Measurements from ENCODE around the gene TOMM5. TPM values are rescaled to one million over a fixed set of nuclear protein-coding genes. Genes with fewer than 3 reads are reported as not detected.

TOMM5 gene
- total and polyA plus RNA-seq, 2 donors (not counting 1 experiment from before 2014, with no cell fraction given), result 113 to 162 TPM

- TF ChIP-seq CTCF (conservative IDR thresholded peaks at IDR 0.05 in 1 of 2, IDR thresholded peaks at IDR 0.05 in 1 of 2; ENCODE audit: low read depth in 1 of 2, low read length in 2 of 2) (no peak), EZH2 (IDR thresholded peaks at IDR 0.05; ENCODE audit: low read length, missing control alignments) (no peak)
- Histone ChIP-seq H3K4me1 (ENCODE audit: control insufficient read depth, extremely low read depth, insufficient read depth, low read length) (no peaks in the 10 kb centered on the region), H3K36me3 (ENCODE audit: control insufficient read depth, insufficient read depth, low read length) (no peaks in the 10 kb centered on the region), H3K79me2 (ENCODE audit: control insufficient read depth, insufficient read depth, low read length) (no peaks in the 10 kb centered on the region), H3K9ac (ENCODE audit: insufficient read depth, low read length) (no peak overlapping the region), H3K9me3 (ENCODE audit: control insufficient read depth, insufficient read depth, low read depth, low read length) (no peaks in the 10 kb centered on the region), H3K4me3 (replicated peaks in 1 of 4; ENCODE audit: control extremely low read depth in 1 of 4, insufficient read depth in 1 of 4, low read depth in 3 of 4, low read length in 4 of 4) (no peak overlapping the region), H2AFZ (ENCODE audit: low read length) (no peak overlapping the region), H3K27ac (ENCODE audit: insufficient read depth, low read length) (no peak overlapping the region), H3K4me2 (ENCODE audit: extremely low read depth, insufficient read depth, low read length) (no peak overlapping the region), H4K20me1 (ENCODE audit: control insufficient read depth, extremely low read depth, insufficient read depth, low read length) (no peaks in the 10 kb centered on the region), H3K27me3 (ENCODE audit: control insufficient read depth, insufficient read depth, low read length) (peaks cover 18% of the 10 kb centered on the region)
- no peak for DNase-seq (ENCODE audit: low read depth in 2 of 2)
These were observed 47.4 kb upstream of the TOMM5 start for GRCh38 chr9:37639841-37640240.

GRCh38 chr9:37639109-37639762, 46.8 kb upstream of the TOMM5 start:
- H3K79me2 ChIP-seq (ENCODE audit: control insufficient read depth, insufficient read depth, low read length), result no peaks in the 10 kb centered on the region
- H3K4me1 ChIP-seq (ENCODE audit: control insufficient read depth, extremely low read depth, insufficient read depth, low read length), result no peaks in the 10 kb centered on the region
- no peak overlapping the region for H3K27ac ChIP-seq (ENCODE audit: insufficient read depth, low read length)
- peak; percentile 5 to 25 for DNase-seq (ENCODE audit: low read depth in 2 of 2)
- TF ChIP-seq CTCF (conservative IDR thresholded peaks at IDR 0.05 in 1 of 2, IDR thresholded peaks at IDR 0.05 in 1 of 2; ENCODE audit: low read depth in 1 of 2, low read length in 2 of 2) (no peak), EZH2 (IDR thresholded peaks at IDR 0.05; ENCODE audit: low read length, missing control alignments) (no peak)
- H3K4me2 ChIP-seq (ENCODE audit: extremely low read depth, insufficient read depth, low read length), result no peak overlapping the region
- H3K36me3 ChIP-seq (ENCODE audit: control insufficient read depth, insufficient read depth, low read length), result no peaks in the 10 kb centered on the region
- peaks cover 15% of the 10 kb centered on the region for H3K27me3 ChIP-seq (ENCODE audit: control insufficient read depth, insufficient read depth, low read length)
- H3K9ac ChIP-seq (ENCODE audit: insufficient read depth, low read length), result no peak overlapping the region
- no peak overlapping the region for H3K4me3 ChIP-seq (replicated peaks in 1 of 4; ENCODE audit: control extremely low read depth in 1 of 4, insufficient read depth in 1 of 4, low read depth in 3 of 4, low read length in 4 of 4)
- H3K9me3 ChIP-seq (ENCODE audit: control insufficient read depth, insufficient read depth, low read depth, low read length), result no peaks in the 10 kb centered on the region
- no peak overlapping the region for H2AFZ ChIP-seq (ENCODE audit: low read length)
- no peaks in the 10 kb centered on the region for H4K20me1 ChIP-seq (ENCODE audit: control insufficient read depth, extremely low read depth, insufficient read depth, low read length)

GRCh38 chr9:37636511-37637448, 44.4 kb upstream of the TOMM5 start:
- Histone ChIP-seq H3K9ac (ENCODE audit: insufficient read depth, low read length) (no peak overlapping the region), H4K20me1 (ENCODE audit: control insufficient read depth, extremely low read depth, insufficient read depth, low read length) (no peaks in the 10 kb centered on the region)

More at GRCh38 chr9:37636511-37637448, 44.4 kb upstream of the TOMM5 start:
- no peak overlapping the region for H2AFZ ChIP-seq (ENCODE audit: low read length)
- no peak for TF ChIP-seq CTCF (conservative IDR thresholded peaks at IDR 0.05 in 1 of 2, IDR thresholded peaks at IDR 0.05 in 1 of 2; ENCODE audit: low read depth in 1 of 2, low read length in 2 of 2)
- no peak for TF ChIP-seq EZH2 (IDR thresholded peaks at IDR 0.05; ENCODE audit: low read length, missing control alignments)
- DNase-seq (ENCODE audit: low read depth in 2 of 2), result no peak
- H3K4me1 ChIP-seq (ENCODE audit: control insufficient read depth, extremely low read depth, insufficient read depth, low read length), result no peaks in the 10 kb centered on the region
- no peak overlapping the region for H3K4me3 ChIP-seq (replicated peaks in 1 of 4; ENCODE audit: control extremely low read depth in 1 of 4, insufficient read depth in 1 of 4, low read depth in 3 of 4, low read length in 4 of 4)
- H3K79me2 ChIP-seq (ENCODE audit: control insufficient read depth, insufficient read depth, low read length), result no peaks in the 10 kb centered on the region
- peaks cover 11% of the 10 kb centered on the region for H3K27me3 ChIP-seq (ENCODE audit: control insufficient read depth, insufficient read depth, low read length)
- H3K36me3 ChIP-seq (ENCODE audit: control insufficient read depth, insufficient read depth, low read length), result no peaks in the 10 kb centered on the region
- no peak overlapping the region for H3K4me2 ChIP-seq (ENCODE audit: extremely low read depth, insufficient read depth, low read length)
- no peak overlapping the region for H3K27ac ChIP-seq (ENCODE audit: insufficient read depth, low read length)
- H3K9me3 ChIP-seq (ENCODE audit: control insufficient read depth, insufficient read depth, low read depth, low read length), result no peaks in the 10 kb centered on the region
